ENCODE results near the gene KIF18B.

DNA sequence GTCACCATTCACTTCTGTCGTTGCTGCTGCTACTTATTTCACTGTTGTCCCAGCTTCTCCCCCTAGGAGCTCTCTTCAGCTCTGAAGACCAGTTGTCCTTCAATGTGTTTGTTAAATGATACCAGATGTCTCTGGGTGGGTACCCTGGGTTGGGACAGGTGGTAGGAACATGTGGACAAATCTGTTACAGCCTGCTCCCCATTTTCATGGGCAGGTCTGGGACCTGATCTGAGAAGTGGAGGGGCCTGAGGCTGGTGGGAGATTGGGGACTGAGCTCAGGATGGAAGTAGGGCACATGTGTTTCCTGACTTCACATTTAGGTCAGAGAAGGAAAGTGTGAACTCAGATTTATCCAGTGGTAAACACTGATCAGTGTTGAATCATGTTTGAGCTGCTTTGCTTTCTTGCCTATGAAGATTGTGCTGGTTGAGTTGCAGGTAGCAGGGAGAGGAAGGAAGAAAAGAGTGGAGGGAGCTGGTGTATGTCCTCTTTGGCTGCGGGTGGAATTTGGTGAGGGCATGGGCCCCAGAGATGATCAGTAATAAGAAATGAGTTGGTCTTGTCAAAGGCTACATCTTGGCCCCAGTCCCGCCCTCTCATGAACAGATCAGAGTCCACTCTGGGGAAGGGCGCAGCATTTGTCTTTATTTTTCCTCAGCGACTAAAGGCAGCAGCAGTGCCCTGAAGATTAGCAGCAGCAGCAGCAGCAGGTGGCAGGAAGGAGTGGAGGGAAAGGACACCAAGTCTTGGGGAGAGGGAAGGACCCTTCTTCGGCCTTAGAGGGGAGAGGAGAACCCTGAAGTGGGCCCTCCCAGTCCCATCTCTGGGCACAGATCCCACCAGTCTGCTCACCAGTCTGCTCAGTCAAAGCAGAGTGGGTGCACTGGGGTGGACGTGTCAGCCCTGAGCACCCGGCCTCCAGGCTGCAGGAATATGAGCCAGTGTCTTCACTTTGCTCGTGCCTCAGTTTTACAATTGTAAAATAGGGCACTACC, 42.3 kb downstream of the KIF18B start:
- TF ChIP-seq, protein P1, sequence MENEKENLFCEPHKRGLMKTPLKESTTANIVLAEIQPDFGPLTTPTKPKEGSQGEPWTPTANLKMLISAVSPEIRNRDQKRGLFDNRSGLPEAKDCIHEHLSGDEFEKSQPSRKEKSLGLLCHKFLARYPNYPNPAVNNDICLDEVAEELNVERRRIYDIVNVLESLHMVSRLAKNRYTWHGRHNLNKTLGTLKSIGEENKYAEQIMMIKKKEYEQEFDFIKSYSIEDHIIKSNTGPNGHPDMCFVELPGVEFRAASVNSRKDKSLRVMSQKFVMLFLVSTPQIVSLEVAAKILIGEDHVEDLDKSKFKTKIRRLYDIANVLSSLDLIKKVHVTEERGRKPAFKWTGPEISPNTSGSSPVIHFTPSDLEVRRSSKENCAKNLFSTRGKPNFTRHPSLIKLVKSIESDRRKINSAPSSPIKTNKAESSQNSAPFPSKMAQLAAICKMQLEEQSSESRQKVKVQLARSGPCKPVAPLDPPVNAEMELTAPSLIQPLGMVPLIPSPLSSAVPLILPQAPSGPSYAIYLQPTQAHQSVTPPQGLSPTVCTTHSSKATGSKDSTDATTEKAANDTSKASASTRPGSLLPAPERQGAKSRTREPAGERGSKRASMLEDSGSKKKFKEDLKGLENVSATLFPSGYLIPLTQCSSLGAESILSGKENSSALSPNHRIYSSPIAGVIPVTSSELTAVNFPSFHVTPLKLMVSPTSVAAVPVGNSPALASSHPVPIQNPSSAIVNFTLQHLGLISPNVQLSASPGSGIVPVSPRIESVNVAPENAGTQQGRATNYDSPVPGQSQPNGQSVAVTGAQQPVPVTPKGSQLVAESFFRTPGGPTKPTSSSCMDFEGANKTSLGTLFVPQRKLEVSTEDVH (IDR thresholded peaks at IDR 0.05; ENCODE audit: low read depth, partially characterized antibody): no peak
- TF ChIP-seq, protein P2, sequence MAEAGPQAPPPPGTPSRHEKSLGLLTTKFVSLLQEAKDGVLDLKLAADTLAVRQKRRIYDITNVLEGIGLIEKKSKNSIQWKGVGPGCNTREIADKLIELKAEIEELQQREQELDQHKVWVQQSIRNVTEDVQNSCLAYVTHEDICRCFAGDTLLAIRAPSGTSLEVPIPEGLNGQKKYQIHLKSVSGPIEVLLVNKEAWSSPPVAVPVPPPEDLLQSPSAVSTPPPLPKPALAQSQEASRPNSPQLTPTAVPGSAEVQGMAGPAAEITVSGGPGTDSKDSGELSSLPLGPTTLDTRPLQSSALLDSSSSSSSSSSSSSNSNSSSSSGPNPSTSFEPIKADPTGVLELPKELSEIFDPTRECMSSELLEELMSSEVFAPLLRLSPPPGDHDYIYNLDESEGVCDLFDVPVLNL (IDR thresholded peaks at IDR 0.05; ENCODE audit: low read depth, low read length): no peak
- TF ChIP-seq RAD21 (IDR thresholded peaks at IDR 0.05; ENCODE audit: insufficient read depth, low read depth, low read length): no peak
- TF ChIP-seq ZBED1 (IDR thresholded peaks at IDR 0.05; ENCODE audit: borderline replicate concordance): no peak
- TF ChIP-seq POLR2A (IDR thresholded peaks at IDR 0.05; ENCODE audit: low read depth, low read length): no peak
- no peak for TF ChIP-seq POU2F2 (IDR thresholded peaks at IDR 0.05; ENCODE audit: borderline replicate concordance, low read depth, low read length)
- TF ChIP-seq, protein P3, sequence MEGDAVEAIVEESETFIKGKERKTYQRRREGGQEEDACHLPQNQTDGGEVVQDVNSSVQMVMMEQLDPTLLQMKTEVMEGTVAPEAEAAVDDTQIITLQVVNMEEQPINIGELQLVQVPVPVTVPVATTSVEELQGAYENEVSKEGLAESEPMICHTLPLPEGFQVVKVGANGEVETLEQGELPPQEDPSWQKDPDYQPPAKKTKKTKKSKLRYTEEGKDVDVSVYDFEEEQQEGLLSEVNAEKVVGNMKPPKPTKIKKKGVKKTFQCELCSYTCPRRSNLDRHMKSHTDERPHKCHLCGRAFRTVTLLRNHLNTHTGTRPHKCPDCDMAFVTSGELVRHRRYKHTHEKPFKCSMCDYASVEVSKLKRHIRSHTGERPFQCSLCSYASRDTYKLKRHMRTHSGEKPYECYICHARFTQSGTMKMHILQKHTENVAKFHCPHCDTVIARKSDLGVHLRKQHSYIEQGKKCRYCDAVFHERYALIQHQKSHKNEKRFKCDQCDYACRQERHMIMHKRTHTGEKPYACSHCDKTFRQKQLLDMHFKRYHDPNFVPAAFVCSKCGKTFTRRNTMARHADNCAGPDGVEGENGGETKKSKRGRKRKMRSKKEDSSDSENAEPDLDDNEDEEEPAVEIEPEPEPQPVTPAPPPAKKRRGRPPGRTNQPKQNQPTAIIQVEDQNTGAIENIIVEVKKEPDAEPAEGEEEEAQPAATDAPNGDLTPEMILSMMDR (IDR thresholded peaks at IDR 0.05 in 2 of 3, conservative IDR thresholded peaks at IDR 0.05 in 1 of 3; ENCODE audit: control insufficient read depth in 2 of 3, extremely low read depth in 1 of 3, insufficient read depth in 1 of 3, low read depth in 3 of 3, low read length in 3 of 3): no peak
- no peak for TF ChIP-seq EZH2 (IDR thresholded peaks at IDR 0.05; ENCODE audit: borderline replicate concordance, control insufficient read depth, low read depth, low read length)
- TF ChIP-seq TAF1 (IDR thresholded peaks at IDR 0.05; ENCODE audit: borderline replicate concordance, low read depth, low read length): no peak
- TF ChIP-seq GABPA (IDR thresholded peaks at IDR 0.05; ENCODE audit: low read depth): no peak
- no peak for TF ChIP-seq SIN3A (IDR thresholded peaks at IDR 0.05; ENCODE audit: low read depth, low read length)
- TF ChIP-seq MAX (IDR thresholded peaks at IDR 0.05; ENCODE audit: low read depth, low read length): no peak
- TF ChIP-seq CHD1 (IDR thresholded peaks at IDR 0.05; ENCODE audit: low read depth, low read length): no peak
- TF ChIP-seq ESRRA (IDR thresholded peaks at IDR 0.05; ENCODE audit: low read length): no peak

Measured in GM12878 (cell line).